ENCODE data around the gene GADL1.

The GADL1 gene

GRCh38 chr3:30761374-30761773, 133.1 kb downstream of the GADL1 start:
- H3K4me3 Mint-ChIP-seq: no peak overlapping the region
- H3K27me3 Mint-ChIP-seq: no peaks in the 10 kb centered on the region
- no peaks in the 10 kb centered on the region for H3K36me3 Mint-ChIP-seq

GRCh38 chr3:30760737-30761136, 133.7 kb downstream of the GADL1 start:
- Mint-ChIP-seq H3K27me3 (no peaks in the 10 kb centered on the region), H3K9me3 (no peaks in the 10 kb centered on the region), H3K4me3 (no peak overlapping the region), H3K27ac (no peak overlapping the region), H3K4me1 (no peaks in the 10 kb centered on the region), H3K36me3 (no peaks in the 10 kb centered on the region)

More at GRCh38 chr3:30761374-30761773, 133.1 kb downstream of the GADL1 start:
- H3K27ac Mint-ChIP-seq: no peak overlapping the region
- no peaks in the 10 kb centered on the region for H3K9me3 Mint-ChIP-seq
- H3K4me1 Mint-ChIP-seq: no peaks in the 10 kb centered on the region

GRCh38 chr3:30760040-30760695, 134.3 kb downstream of the GADL1 start:
- Mint-ChIP-seq H3K27ac (no peak overlapping the region), H3K36me3 (no peaks in the 10 kb centered on the region), H3K4me1 (no peaks in the 10 kb centered on the region), H3K9me3 (no peaks in the 10 kb centered on the region), H3K27me3 (no peaks in the 10 kb centered on the region), H3K4me3 (no peak overlapping the region)

GRCh38 chr3:30756218-30756617, 138.2 kb downstream of the GADL1 start:
- Mint-ChIP-seq H3K4me3 (no peak overlapping the region), H3K9me3 (no peaks in the 10 kb centered on the region), H3K4me1 (peaks cover 7% of the 10 kb centered on the region), H3K27ac (no peak overlapping the region), H3K27me3 (no peaks in the 10 kb centered on the region), H3K36me3 (no peaks in the 10 kb centered on the region)

- H3K27ac Mint-ChIP-seq: no peak overlapping the region
- no peak overlapping the region for H3K4me3 Mint-ChIP-seq
- no peaks in the 10 kb centered on the region for H3K27me3 Mint-ChIP-seq
- H3K4me1 Mint-ChIP-seq: peaks cover 21% of the 10 kb centered on the region
- H3K9me3 Mint-ChIP-seq: no peaks in the 10 kb centered on the region
- no peaks in the 10 kb centered on the region for H3K36me3 Mint-ChIP-seq
These were observed 140.0 kb downstream of the GADL1 start for GRCh38 chr3:30754426-30754825.

- H3K36me3 Mint-ChIP-seq: no peaks in the 10 kb centered on the region
- no peak overlapping the region for H3K27ac Mint-ChIP-seq
- no peak overlapping the region for H3K4me3 Mint-ChIP-seq
- no peaks in the 10 kb centered on the region for H3K9me3 Mint-ChIP-seq
- H3K4me1 Mint-ChIP-seq: peaks cover 27% of the 10 kb centered on the region
- no peaks in the 10 kb centered on the region for H3K27me3 Mint-ChIP-seq
These were observed 140.7 kb downstream of the GADL1 start for GRCh38 chr3:30753766-30754165.

- Mint-ChIP-seq H3K27me3 (no peaks in the 10 kb centered on the region), H3K9me3 (no peaks in the 10 kb centered on the region), H3K27ac (no peak overlapping the region), H3K4me3 (no peak overlapping the region), H3K4me1 (peaks cover 30% of the 10 kb centered on the region), H3K36me3 (no peaks in the 10 kb centered on the region)
These were observed 141.5 kb downstream of the GADL1 start for GRCh38 chr3:30752970-30753369.

GRCh38 chr3:30752491-30752890, 142.0 kb downstream of the GADL1 start:
- Mint-ChIP-seq H3K36me3 (no peaks in the 10 kb centered on the region), H3K27me3 (no peaks in the 10 kb centered on the region), H3K27ac (no peak overlapping the region), H3K4me1 (peaks cover 34% of the 10 kb centered on the region), H3K4me3 (no peak overlapping the region), H3K9me3 (no peaks in the 10 kb centered on the region)

- H3K4me3 Mint-ChIP-seq: no peak overlapping the region
- no peak overlapping the region for H3K27ac Mint-ChIP-seq
- no peaks in the 10 kb centered on the region for H3K27me3 Mint-ChIP-seq
- H3K36me3 Mint-ChIP-seq: no peaks in the 10 kb centered on the region
- no peaks in the 10 kb centered on the region for H3K9me3 Mint-ChIP-seq
- H3K4me1 Mint-ChIP-seq: peaks cover 35% of the 10 kb centered on the region
These were observed 142.7 kb downstream of the GADL1 start for GRCh38 chr3:30751610-30752299.

- Mint-ChIP-seq H3K27me3 (no peaks in the 10 kb centered on the region), H3K4me3 (no peak overlapping the region), H3K4me1 (peaks cover 35% of the 10 kb centered on the region), H3K36me3 (no peaks in the 10 kb centered on the region), H3K9me3 (no peaks in the 10 kb centered on the region), H3K27ac (peak overlapping the region; percentile 33)
These were observed 143.5 kb downstream of the GADL1 start for GRCh38 chr3:30750967-30751366.

GRCh38 chr3:30749230-30749629, 145.2 kb downstream of the GADL1 start:
- H3K9me3 Mint-ChIP-seq: no peaks in the 10 kb centered on the region
- H3K4me1 Mint-ChIP-seq: peaks cover 35% of the 10 kb centered on the region
- H3K36me3 Mint-ChIP-seq: no peaks in the 10 kb centered on the region
- H3K27ac Mint-ChIP-seq: peak overlapping the region; percentile 82
- no peaks in the 10 kb centered on the region for H3K27me3 Mint-ChIP-seq
- peak overlapping the region; percentile 15 for H3K4me3 Mint-ChIP-seq

- no peaks in the 10 kb centered on the region for H3K9me3 Mint-ChIP-seq
- no peak overlapping the region for H3K4me3 Mint-ChIP-seq
- H3K4me1 Mint-ChIP-seq: peaks cover 49% of the 10 kb centered on the region
- no peak overlapping the region for H3K27ac Mint-ChIP-seq
- H3K36me3 Mint-ChIP-seq: no peaks in the 10 kb centered on the region
- H3K27me3 Mint-ChIP-seq: no peaks in the 10 kb centered on the region
These were observed 146.6 kb downstream of the GADL1 start for GRCh38 chr3:30747771-30748281.

- Mint-ChIP-seq H3K27ac (peak overlapping the region; percentile 11), H3K4me1 (peaks cover 26% of the 10 kb centered on the region), H3K4me3 (no peak overlapping the region), H3K9me3 (no peaks in the 10 kb centered on the region), H3K36me3 (no peaks in the 10 kb centered on the region), H3K27me3 (no peaks in the 10 kb centered on the region)
These were observed 150.7 kb downstream of the GADL1 start for GRCh38 chr3:30743641-30744317.

GRCh38 chr3:30742796-30743619, 151.5 kb downstream of the GADL1 start:
- Mint-ChIP-seq H3K27ac (peak overlapping the region; percentile 56), H3K9me3 (no peaks in the 10 kb centered on the region)

GRCh38 chr3:30741889-30742288, 152.6 kb downstream of the GADL1 start:
- Mint-ChIP-seq H3K27ac (peak overlapping the region; percentile 12), H3K4me3 (no peak overlapping the region), H3K4me1 (peaks cover 30% of the 10 kb centered on the region), H3K36me3 (no peaks in the 10 kb centered on the region), H3K9me3 (no peaks in the 10 kb centered on the region), H3K27me3 (no peaks in the 10 kb centered on the region)

More at GRCh38 chr3:30742796-30743619, 151.5 kb downstream of the GADL1 start:
- Mint-ChIP-seq H3K27me3 (no peaks in the 10 kb centered on the region), H3K36me3 (no peaks in the 10 kb centered on the region), H3K4me3 (no peak overlapping the region), H3K4me1 (peaks cover 32% of the 10 kb centered on the region)

All from activated naive CD4-positive, alpha-beta T cell treated with anti-CD3 and anti-CD28 coated beads, Interleukin-2, amount 50 U/mL, for 24 hours (primary cell).